ENCODE results near the gene OPCML. TPM values are rescaled to one million over a fixed set of nuclear protein-coding genes. Genes with fewer than 3 reads are reported as not detected.

The OPCML gene
- total RNA-seq, 2 donors from 2014 or later, result under 0.01 TPM; not detected in 1

DNA sequence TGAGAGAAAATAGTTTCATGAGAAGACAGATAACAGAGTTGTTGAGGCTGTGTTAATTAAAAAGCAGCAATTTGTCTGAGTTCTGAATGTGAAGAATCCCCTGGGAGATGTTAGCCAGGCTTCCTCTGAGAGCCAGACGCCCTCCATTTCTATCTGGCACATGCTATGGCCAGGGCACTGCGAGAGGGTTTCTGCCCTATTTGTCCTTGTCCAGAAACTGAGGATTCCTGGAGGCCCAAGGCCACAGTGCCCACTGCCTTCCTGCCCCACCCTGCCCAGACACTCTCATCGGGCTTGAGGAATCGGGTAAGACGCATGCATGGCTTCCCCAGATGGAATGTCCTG is 484.6 kb downstream of the OPCML start:
- intact Hi-C loops (cut with DNase I), result no loop called here
- DNase-seq (no peak), ATAC-seq (no peak)
- 46 to 74% methylated on average over 5 of the region's 5 CpGs for WGBS, 2 donors
- no peak for TF ChIP-seq POLR2A (IDR thresholded peaks at IDR 0.05)
- TF ChIP-seq, protein P1, sequence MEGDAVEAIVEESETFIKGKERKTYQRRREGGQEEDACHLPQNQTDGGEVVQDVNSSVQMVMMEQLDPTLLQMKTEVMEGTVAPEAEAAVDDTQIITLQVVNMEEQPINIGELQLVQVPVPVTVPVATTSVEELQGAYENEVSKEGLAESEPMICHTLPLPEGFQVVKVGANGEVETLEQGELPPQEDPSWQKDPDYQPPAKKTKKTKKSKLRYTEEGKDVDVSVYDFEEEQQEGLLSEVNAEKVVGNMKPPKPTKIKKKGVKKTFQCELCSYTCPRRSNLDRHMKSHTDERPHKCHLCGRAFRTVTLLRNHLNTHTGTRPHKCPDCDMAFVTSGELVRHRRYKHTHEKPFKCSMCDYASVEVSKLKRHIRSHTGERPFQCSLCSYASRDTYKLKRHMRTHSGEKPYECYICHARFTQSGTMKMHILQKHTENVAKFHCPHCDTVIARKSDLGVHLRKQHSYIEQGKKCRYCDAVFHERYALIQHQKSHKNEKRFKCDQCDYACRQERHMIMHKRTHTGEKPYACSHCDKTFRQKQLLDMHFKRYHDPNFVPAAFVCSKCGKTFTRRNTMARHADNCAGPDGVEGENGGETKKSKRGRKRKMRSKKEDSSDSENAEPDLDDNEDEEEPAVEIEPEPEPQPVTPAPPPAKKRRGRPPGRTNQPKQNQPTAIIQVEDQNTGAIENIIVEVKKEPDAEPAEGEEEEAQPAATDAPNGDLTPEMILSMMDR (IDR thresholded peaks at IDR 0.05), result no peak
- Histone ChIP-seq H3K4me3 (no peak overlapping the region), H3K27me3 (no peaks in the 10 kb centered on the region), H3K9me3 (no peaks in the 10 kb centered on the region), H3K36me3 (replicated peaks in 1 of 2; ENCODE audit: insufficient read depth in 1 of 2, low read depth in 2 of 2) (no peaks in the 10 kb centered on the region), H3K4me1 (peaks cover under 1% of the 10 kb centered on the region), H3K27ac (no peak overlapping the region)

DNA sequence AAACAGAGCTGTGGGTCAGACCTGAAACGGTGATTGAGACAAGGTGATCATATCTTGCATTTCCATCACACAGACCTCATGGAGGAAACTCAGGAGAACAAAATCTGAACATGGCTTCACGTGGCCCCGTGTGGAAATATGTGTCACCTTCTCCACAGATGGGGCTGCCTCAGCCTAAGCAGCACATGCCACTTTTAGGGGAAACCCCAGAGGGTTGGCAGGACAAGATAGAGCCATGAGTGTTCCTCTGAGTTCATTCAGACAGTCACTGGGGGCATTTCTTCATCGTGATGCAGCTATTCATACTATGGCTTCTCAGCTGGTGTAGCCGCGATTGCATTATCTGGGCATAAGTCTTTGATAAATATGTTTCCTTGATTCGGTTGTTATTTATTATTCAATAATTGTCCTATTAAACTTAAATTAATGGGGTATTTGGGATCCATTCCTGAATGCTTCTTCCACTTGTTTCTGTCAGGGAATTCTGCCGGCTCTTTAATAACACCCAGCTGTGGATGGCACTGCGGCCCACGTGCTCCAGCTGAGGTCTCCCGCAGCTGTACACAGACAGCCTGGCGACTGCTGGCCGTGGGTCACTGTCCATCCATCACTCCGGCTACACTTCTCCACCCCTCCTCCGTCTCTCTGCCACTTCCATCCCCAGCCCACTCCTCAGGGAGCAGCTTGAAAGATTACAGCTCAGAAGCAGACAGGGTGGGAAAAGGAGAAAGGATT is 485.1 kb downstream of the OPCML start:
- Histone ChIP-seq H3K27me3 (no peaks in the 10 kb centered on the region), H3K4me3 (no peak overlapping the region), H3K4me1 (peaks cover 6% of the 10 kb centered on the region), H3K27ac (no peak overlapping the region), H3K9me3 (no peaks in the 10 kb centered on the region), H3K36me3 (replicated peaks in 1 of 2; ENCODE audit: insufficient read depth in 1 of 2, low read depth in 2 of 2) (no peaks in the 10 kb centered on the region)
- no peak for DNase-seq
- no peak for TF ChIP-seq POLR2A (IDR thresholded peaks at IDR 0.05)
- TF ChIP-seq, protein P1 (IDR thresholded peaks at IDR 0.05), result no peak
- 53 to 58% methylated on average over 15 of the region's 15 CpGs for WGBS, 2 donors
- ATAC-seq, result no peak
- intact Hi-C loops (cut with DNase I), result no loop called here

DNA sequence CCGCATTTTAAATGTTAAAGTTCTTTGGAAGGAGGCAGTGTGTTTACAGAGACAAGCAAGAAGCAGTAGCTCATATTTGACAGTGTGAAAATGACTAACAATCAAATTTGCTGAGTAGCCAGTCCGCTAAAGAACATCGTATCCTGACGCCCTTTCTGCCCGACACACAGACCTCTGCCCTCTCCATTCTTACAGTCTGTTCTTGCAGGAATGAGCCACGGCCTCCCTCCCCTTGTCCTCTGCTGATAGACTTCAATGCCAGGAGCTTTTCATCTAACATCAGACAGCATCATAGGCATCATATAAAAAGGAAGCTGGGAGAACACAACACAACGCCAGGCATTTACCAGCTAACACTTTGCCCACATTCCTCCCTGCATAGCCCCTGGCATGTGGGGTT is 486.0 kb downstream of the OPCML start:
- ATAC-seq (no peak), DNase-seq (no peak)
- TF ChIP-seq, protein P1 (IDR thresholded peaks at IDR 0.05), result no peak
- no peak for TF ChIP-seq POLR2A (IDR thresholded peaks at IDR 0.05)
- Histone ChIP-seq H3K4me1 (peaks cover 15% of the 10 kb centered on the region), H3K36me3 (replicated peaks in 1 of 2; ENCODE audit: insufficient read depth in 1 of 2, low read depth in 2 of 2) (no peaks in the 10 kb centered on the region), H3K27ac (no peak overlapping the region), H3K4me3 (no peak overlapping the region), H3K27me3 (no peaks in the 10 kb centered on the region), H3K9me3 (no peaks in the 10 kb centered on the region)
- intact Hi-C loops (cut with DNase I), result no loop called here
- 61 to 62% methylated on average over 7 of the region's 7 CpGs for WGBS, 2 donors

DNA sequence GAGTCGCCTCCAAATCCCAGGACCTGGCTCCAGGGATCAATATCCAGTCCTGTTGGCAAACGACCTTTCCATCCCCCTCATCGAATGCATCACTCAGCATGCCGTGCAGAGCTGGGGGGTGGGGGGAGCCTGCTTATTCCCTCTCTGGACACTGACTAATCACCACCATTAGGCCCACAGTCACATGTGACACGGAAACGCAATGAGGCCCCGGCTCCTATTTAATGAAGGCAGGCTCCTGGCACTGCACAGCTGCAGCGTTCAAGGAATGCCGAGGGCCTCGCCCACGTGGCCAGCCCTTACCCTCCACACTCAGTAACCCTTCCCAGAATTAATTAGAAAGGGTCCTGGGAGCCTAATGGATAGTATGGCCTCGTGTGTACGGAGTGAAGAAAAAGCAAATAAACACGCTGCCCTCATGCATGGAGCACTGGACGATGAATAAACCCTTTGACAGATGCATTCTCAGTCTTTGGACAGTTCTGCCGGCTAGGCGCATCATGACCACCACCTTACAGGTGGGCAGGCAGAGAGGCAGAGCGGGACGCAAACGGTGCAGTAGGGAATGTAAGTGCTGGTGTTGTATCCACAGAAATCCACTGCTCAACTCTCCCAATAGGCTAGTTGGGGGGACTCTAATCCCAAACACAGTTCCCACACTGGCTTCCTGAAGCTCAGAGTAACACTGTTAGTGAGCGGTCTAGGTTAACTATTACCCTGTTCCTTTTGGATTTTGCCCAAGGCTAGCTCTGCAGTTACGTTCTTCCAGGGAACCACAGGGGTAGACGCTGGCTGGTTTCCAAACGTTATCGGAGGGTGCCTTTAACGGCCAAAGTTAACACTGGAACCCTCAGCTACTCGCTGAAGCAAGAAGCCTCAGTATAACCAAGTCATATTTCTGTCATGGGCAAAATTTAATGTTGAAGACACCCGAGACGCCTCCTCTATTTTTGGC is 490.1 kb downstream of the OPCML start:
- WGBS, 2 donors, result 19 to 25% methylated on average over 26 to 29 of the region's 29 CpGs
- H3K4me1 ChIP-seq, result peaks cover 15% of the 10 kb centered on the region
- H3K4me3 ChIP-seq, result no peak overlapping the region
- H3K27ac ChIP-seq, result no peak overlapping the region
- H3K36me3 ChIP-seq (replicated peaks in 1 of 2; ENCODE audit: insufficient read depth in 1 of 2, low read depth in 2 of 2), result no peaks in the 10 kb centered on the region
- intact Hi-C loops (cut with DNase I), result no loop called here
- DNase-seq (peak in 3 of 4 donors; percentile 26 to 43 (median 34)), ATAC-seq (peak; percentile 35)
- no peak for TF ChIP-seq POLR2A (IDR thresholded peaks at IDR 0.05)
- TF ChIP-seq, protein P1 (IDR thresholded peaks at IDR 0.05), result no peak
- no peaks in the 10 kb centered on the region for H3K9me3 ChIP-seq
- H3K27me3 ChIP-seq, result no peaks in the 10 kb centered on the region
